K562 (cell line): Measurements from ENCODE around the gene PDRG1. TPM values are rescaled to one million over a fixed set of nuclear protein-coding genes. Genes with fewer than 3 reads are reported as not detected.

Source experiments
- CEBPZ ChIP-seq: fragments of 150-350 bp; IDR thresholded peaks from 2 replicates; pipeline ENCODE4 v1.6.1; 2014; ENCODE audit warnings: low read depth, mild to moderate bottlenecking, low read length, borderline replicate concordance
- DACH1 ChIP-seq: fragments of 450-650 bp; IDR thresholded peaks from 2 replicates; pipeline ENCODE4 v1.6.1; 2018; ENCODE audit not compliant: partially characterized antibody
- DPF2 ChIP-seq: fragments of 450-650 bp; IDR thresholded peaks from 2 replicates; pipeline ENCODE4 v1.6.1; 2016
- EGR1 ChIP-seq: fragments of 450-650 bp; conservative IDR thresholded peaks from 2 replicates; pipeline ENCODE4 v1.6.1; 2017; ENCODE audit warnings: mild to moderate bottlenecking
- FOXM1 ChIP-seq, 2 experiments: fragments of 450-650 bp in 1 of 2; sonication (generic) in 1 of 2; formaldehyde crosslinking in 1 of 2; IDR thresholded peaks; 2 replicates each; pipeline versions ENCODE4 v1.6.1 to v1.9.0; 2017 to 2022; ENCODE audit warnings: low read depth in 2 of 2, mild to moderate bottlenecking in 2 of 2, missing genetic modification reagents in 1 of 2, moderate library complexity in 1 of 2
- HNRNPLL ChIP-seq: fragments of 200-400 bp; formaldehyde crosslinking; IDR thresholded peaks from 2 replicates; pipeline ENCODE4 v1.6.1; 2017; ENCODE audit warnings: low read length, low read depth, mild to moderate bottlenecking; ENCODE audit not compliant: poor library complexity, severe bottlenecking
- PRPF4 ChIP-seq: fragments of 200-400 bp; formaldehyde crosslinking; IDR thresholded peaks from one replicate; pipeline ENCODE4 v1.6.1; 2017; ENCODE audit warnings: low read length, low read depth, mild to moderate bottlenecking; ENCODE audit not compliant: insufficient read depth, poor library complexity, severe bottlenecking
- SOX6 ChIP-seq: fragments of 450-650 bp; IDR thresholded peaks from 2 replicates; pipeline ENCODE4 v1.6.1; 2014; ENCODE audit warnings: mild to moderate bottlenecking
- ZBTB11 ChIP-seq, 3 experiments: fragments of 200-800 bp in 1 of 3; fragments of 250-450 bp in 1 of 3; fragments of 450-650 bp in 1 of 3; sonication (Bioruptor Pico) in 1 of 3; sonication (Bioruptor generic) in 1 of 3; formaldehyde crosslinking in 1 of 3; IDR thresholded peaks; 2 replicates each; pipeline versions ENCODE4 v1.6.1 to v1.8.0; 2016 to 2022; ENCODE audit warnings: mild to moderate bottlenecking in 2 of 3, missing genetic modification characterization in 2 of 3, missing compliant biosample characterization in 1 of 3, moderate library complexity in 1 of 3
- ZNF740 ChIP-seq, 3 experiments: fragments of 200-800 bp in 1 of 3; sonication (Bioruptor generic) in 1 of 3; sonication (generic) in 1 of 3; formaldehyde crosslinking in 1 of 3; IDR thresholded peaks; 2 replicates each; pipeline versions ENCODE4 v1.6.1 to v1.8.0; 2016 to 2022; ENCODE audit warnings: mild to moderate bottlenecking in 2 of 3, missing compliant biosample characterization in 2 of 3, missing genetic modification characterization in 2 of 3, missing genetic modification reagents in 1 of 3
- polyA plus RNA-seq, 8 experiments: library from polyadenylated mRNA; depleted of rRNA in 4 of 8; stranded (reverse) in 5 of 8; unstranded in 3 of 8; fragments of >200 nt; fragmentation: Nextera tagmentation in 2 of 8; fragmentation: Illumina TruSeq in 1 of 8; extraction: Ambion mirVana in 2 of 8; extraction: Trizol in 1 of 8; gene quantifications; 2 replicates each; pipeline versions ENCODE4 v1.2.1 to v1.2.3, GENCODE V29; 2011 to 2014; ENCODE audit warnings: inconsistent platforms in 1 of 8, missing spikeins in 1 of 8
- total RNA-seq, 7 experiments: library from RNA; depleted of rRNA in 6 of 7; stranded (reverse); fragments of >200 nt in 6 of 7; fragmentation: Illumina TruSeq in 2 of 7; extraction: Trizol in 2 of 7; gene quantifications; 2 replicates each; pipeline versions ENCODE4 v1.2.1 to v1.2.3, GENCODE V29; 2011 to 2021; ENCODE audit warnings: low replicate concordance in 1 of 7
- TF ChIP-seq, protein P1 (sequence below), 2 experiments: fragments of 450-650 bp; conservative IDR thresholded peaks; 2 replicates each; pipeline ENCODE4 v1.6.1; 2017; ENCODE audit warnings: mild to moderate bottlenecking in 2 of 2, moderate library complexity in 2 of 2
- TF ChIP-seq, protein P2 (sequence below): sonication (generic); formaldehyde crosslinking; IDR thresholded peaks from 2 replicates; pipeline ENCODE4 v1.8.0; 2022; ENCODE audit warnings: mild to moderate bottlenecking, low read depth, missing genetic modification reagents

PDRG1 gene
- total and polyA plus RNA-seq, 9 of the 15 experiments (the other 6 are each of a cell fraction or from before 2014, with no cell fraction given), result 12.6 to 58.6 (median 26.1) TPM

GRCh38 chr20:31949877-31950646 lies 1.8 kb downstream of the PDRG1 start (continued):
- TF ChIP-seq, protein P1, sequence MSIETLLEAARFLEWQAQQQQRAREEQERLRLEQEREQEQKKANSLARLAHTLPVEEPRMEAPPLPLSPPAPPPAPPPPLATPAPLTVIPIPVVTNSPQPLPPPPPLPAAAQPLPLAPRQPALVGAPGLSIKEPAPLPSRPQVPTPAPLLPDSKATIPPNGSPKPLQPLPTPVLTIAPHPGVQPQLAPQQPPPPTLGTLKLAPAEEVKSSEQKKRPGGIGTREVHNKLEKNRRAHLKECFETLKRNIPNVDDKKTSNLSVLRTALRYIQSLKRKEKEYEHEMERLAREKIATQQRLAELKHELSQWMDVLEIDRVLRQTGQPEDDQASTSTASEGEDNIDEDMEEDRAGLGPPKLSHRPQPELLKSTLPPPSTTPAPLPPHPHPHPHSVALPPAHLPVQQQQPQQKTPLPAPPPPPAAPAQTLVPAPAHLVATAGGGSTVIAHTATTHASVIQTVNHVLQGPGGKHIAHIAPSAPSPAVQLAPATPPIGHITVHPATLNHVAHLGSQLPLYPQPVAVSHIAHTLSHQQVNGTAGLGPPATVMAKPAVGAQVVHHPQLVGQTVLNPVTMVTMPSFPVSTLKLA (conservative IDR thresholded peaks at IDR 0.05), result peak in 1 of 2 experiments; percentile 60; a peak in 1 of 4 replicates
- 0 out of 2 replicates have a peak, but pooled peaks have one; percentile 26 for TF ChIP-seq ZNF740 (CRISPR knock-in tag; IDR thresholded peaks at IDR 0.05)
- TF ChIP-seq ZNF740 (tag; IDR thresholded peaks at IDR 0.05), result no peak
- no peak for TF ChIP-seq PRPF4
- peak; percentile 41; the same call in 1 of the 2 replicates for TF ChIP-seq FOXM1 (IDR thresholded peaks at IDR 0.05; ENCODE audit: low read depth)
- no peak for TF ChIP-seq FOXM1 (CRISPR knock-in tag; IDR thresholded peaks at IDR 0.05; ENCODE audit: low read depth)
- TF ChIP-seq SOX6, result peak; percentile 73; the same call in 1 of the 2 replicates
- no peak for TF ChIP-seq CEBPZ
- peak; percentile 55 for TF ChIP-seq EGR1
- peak; percentile 45 for TF ChIP-seq DACH1
- TF ChIP-seq DPF2, result peak; percentile 80; the same call in 1 of the 2 replicates
- TF ChIP-seq, protein P2, sequence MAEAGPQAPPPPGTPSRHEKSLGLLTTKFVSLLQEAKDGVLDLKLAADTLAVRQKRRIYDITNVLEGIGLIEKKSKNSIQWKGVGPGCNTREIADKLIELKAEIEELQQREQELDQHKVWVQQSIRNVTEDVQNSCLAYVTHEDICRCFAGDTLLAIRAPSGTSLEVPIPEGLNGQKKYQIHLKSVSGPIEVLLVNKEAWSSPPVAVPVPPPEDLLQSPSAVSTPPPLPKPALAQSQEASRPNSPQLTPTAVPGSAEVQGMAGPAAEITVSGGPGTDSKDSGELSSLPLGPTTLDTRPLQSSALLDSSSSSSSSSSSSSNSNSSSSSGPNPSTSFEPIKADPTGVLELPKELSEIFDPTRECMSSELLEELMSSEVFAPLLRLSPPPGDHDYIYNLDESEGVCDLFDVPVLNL (CRISPR knock-in tag), result no peak
- peak; percentile 88 for TF ChIP-seq HNRNPLL
- TF ChIP-seq ZBTB11 (CRISPR knock-in tag; IDR thresholded peaks at IDR 0.05), result 0 out of 6 replicates have a peak, but pooled peaks of 1 of the 3 experiments have one; percentile 47
